GM12878 (cell line): ENCODE data around the gene SMOC2. TPM values are rescaled to one million over a fixed set of nuclear protein-coding genes. Genes with fewer than 3 reads are reported as not detected.

ENCODE experiments used
- ATAC-seq: fragments of 200-7000 bp; cut with Tn5 transposase; 3 replicates; pipeline ENCODE4 v1.9.1; 2020; ENCODE audit warnings: mild to moderate bottlenecking, moderate library complexity
- BruUV-seq: library from RNA; stranded (reverse); fragments of 400-500 nt; replicated peaks from 2 replicates; lab custom pipeline; 2021; lab: Mats Ljungman, UMichigan
- CTCF ChIA-PET: fragments of 300-600 bp; sonication (Branson Sonifier 250); formaldehyde crosslinking; extraction: SDS; loops from one replicate; lab custom pipeline; 2021; ENCODE audit warnings: inconsistent platforms; lab: Yijun Ruan, JAX
- POLR2A ChIA-PET: fragments of 350-600 bp; formaldehyde crosslinking; extraction: SDS; loops from one replicate; lab custom pipeline; 2021; ENCODE audit warnings: inconsistent platforms; lab: Charles Lee
- RAD21 ChIA-PET: fragments of 300-600 bp; sonication (Branson Sonifier 250); formaldehyde crosslinking; loops from one replicate; lab custom pipeline; 2023; ENCODE audit warnings: antibody characterized with exemption; ENCODE audit not compliant: unreplicated experiment; lab: Charles Lee
- SMC1A ChIA-PET: fragments of 300-600 bp; sonication (Branson Sonifier 250); formaldehyde crosslinking; loops from one replicate; lab custom pipeline; 2023; ENCODE audit not compliant: unreplicated experiment, uncharacterized antibody; lab: Charles Lee
- DNase-seq: peaks from one replicate; pipeline ENCODE4 v3.0.0-alpha.2; 2011; ENCODE audit warnings: low read depth, low spot score
- FAIRE-seq: peaks from 3 replicates; lab custom pipeline; 2011; peaks lifted over from hg19 to GRCh38; lab: Jason Lieb, UNC
- H2AFZ ChIP-seq: 2 replicates; pipeline ENCODE4 v1.6.0; 2011; ENCODE audit warnings: low read depth, low read length, control low read depth; ENCODE audit not compliant: control insufficient read depth
- H3K27ac ChIP-seq: 2 replicates; pipeline ENCODE4 v1.5.1; 2011; ENCODE audit warnings: control low read depth; ENCODE audit not compliant: control insufficient read depth, insufficient read depth
- H3K27me3 ChIP-seq, 2 experiments: replicated peaks in 1 of 2; 2 replicates each; pipeline versions ENCODE4 v1.6.0 to v1.6.1; 2011; ENCODE audit warnings: low read length in 1 of 2; ENCODE audit not compliant: control insufficient read depth in 2 of 2, insufficient read depth in 2 of 2
- H3K36me3 ChIP-seq, 2 experiments: 2 replicates each; pipeline ENCODE4 v1.5.1; 2011; ENCODE audit warnings: low read length in 1 of 2; ENCODE audit not compliant: control insufficient read depth in 2 of 2, insufficient read depth in 2 of 2
- H3K4me1 ChIP-seq: 2 replicates; pipeline ENCODE4 v1.6.1; 2011; ENCODE audit warnings: mild to moderate bottlenecking, low read length, moderate library complexity, mixed read lengths; ENCODE audit not compliant: control insufficient read depth, insufficient read depth
- H3K4me2 ChIP-seq: 2 replicates; pipeline ENCODE4 v1.6.0; 2011; ENCODE audit warnings: control low read depth; ENCODE audit not compliant: control insufficient read depth, insufficient read depth
- H3K4me3 ChIP-seq: fragments of 200-600 bp; sonication (generic); 2 replicates; pipeline ENCODE4 v1.5.1; 2016
- H3K79me2 ChIP-seq: 2 replicates; pipeline ENCODE4 v1.6.0; 2011; ENCODE audit warnings: low read length; ENCODE audit not compliant: control insufficient read depth, insufficient read depth
- H3K9ac ChIP-seq: 2 replicates; pipeline ENCODE4 v1.8.0; 2011; ENCODE audit warnings: low read length, control low read depth, mixed read lengths; ENCODE audit not compliant: control insufficient read depth, insufficient read depth
- H3K9me3 ChIP-seq: replicated peaks from 3 replicates; pipeline ENCODE4 v1.5.1; 2011; ENCODE audit warnings: mild to moderate bottlenecking, low read length; ENCODE audit not compliant: control insufficient read depth, insufficient read depth
- H4K20me1 ChIP-seq: 2 replicates; pipeline ENCODE4 v1.6.0; 2011; ENCODE audit not compliant: control insufficient read depth, insufficient read depth
- ATF3 ChIP-seq: IDR thresholded peaks from 2 replicates; pipeline ENCODE4 v1.6.1; 2011; ENCODE audit warnings: low read depth, mild to moderate bottlenecking, low read length, moderate library complexity, borderline replicate concordance; ENCODE audit errors: extremely low read depth
- BRCA1 ChIP-seq: IDR thresholded peaks from 2 replicates; pipeline ENCODE4 v1.6.1; 2011; ENCODE audit warnings: low read depth, low read length, improper control_type of control experiment
- GABPA ChIP-seq: IDR thresholded peaks from 2 replicates; pipeline ENCODE4 v1.6.1; 2014; ENCODE audit warnings: antibody characterized with exemption, low read depth, mild to moderate bottlenecking, inconsistent platforms
- IKZF2 ChIP-seq, 2 experiments: fragments of 450-650 bp; IDR thresholded peaks; 2 replicates each; pipeline ENCODE4 v1.6.1; 2017; ENCODE audit warnings: mild to moderate bottlenecking in 2 of 2, moderate library complexity in 2 of 2
- JUNB ChIP-seq: IDR thresholded peaks from 2 replicates; pipeline ENCODE4 v1.6.1; 2016; ENCODE audit warnings: antibody characterized with exemption, mild to moderate bottlenecking
- MEF2B ChIP-seq: fragments of 450-650 bp; IDR thresholded peaks from 2 replicates; pipeline ENCODE4 v1.6.1; 2018; ENCODE audit warnings: mild to moderate bottlenecking, moderate library complexity; ENCODE audit not compliant: partially characterized antibody, poor library complexity, severe bottlenecking
- MLLT1 ChIP-seq: fragments of 450-650 bp; IDR thresholded peaks from 2 replicates; pipeline ENCODE4 v1.6.1; 2016; ENCODE audit warnings: mild to moderate bottlenecking
- NFYB ChIP-seq: IDR thresholded peaks from 2 replicates; pipeline ENCODE4 v1.6.1; 2011; ENCODE audit warnings: low read depth, mild to moderate bottlenecking, low read length, improper control_type of control experiment, moderate library complexity; ENCODE audit not compliant: insufficient read depth
- PKNOX1 ChIP-seq: fragments of 450-650 bp; IDR thresholded peaks from 2 replicates; pipeline ENCODE4 v1.6.1; 2016; ENCODE audit warnings: mild to moderate bottlenecking
- POLR2AphosphoS5 ChIP-seq: IDR thresholded peaks from 2 replicates; pipeline ENCODE4 v1.6.1; 2011; ENCODE audit warnings: mild to moderate bottlenecking, low read length, inconsistent platforms
- RFX5 ChIP-seq: IDR thresholded peaks from 2 replicates; pipeline ENCODE4 v1.6.1; 2011; ENCODE audit warnings: low read depth, low read length, improper control_type of control experiment
- WGBS: methylation state at CpG from one replicate; pipeline ENCODE4 v1.1.6; 2016; ENCODE audit warnings: low lambda C conversion rate; ENCODE audit not compliant: insufficient replicate concordance, insufficient coverage; ENCODE audit errors: missing lambda C conversion rate; 5-methylcytosine and 5-hydroxymethylcytosine counted together
- in situ Hi-C: fragments of 300-500 bp; cut with MboI; formaldehyde crosslinking; loops from 9 replicates; pipeline ENCODE4 v1.14.3; 2018; ENCODE audit warnings: mixed read lengths
- intact Hi-C: fragments of 100-400 bp; cut with micrococcal nuclease; formaldehyde crosslinking; loops from one replicate; pipeline ENCODE4 v1.14.2; 2022; ENCODE audit not compliant: unreplicated experiment
- polyA plus RNA-seq, 11 experiments: library from polyadenylated mRNA; depleted of rRNA in 4 of 11; unstranded in 6 of 11; stranded (reverse) in 5 of 11; fragments of >200 nt; fragmentation: Nextera tagmentation in 4 of 11; fragmentation: Illumina TruSeq in 1 of 11; extraction: Ambion mirVana in 4 of 11; extraction: Trizol in 1 of 11; gene quantifications; 1 replicate in 1 of 11; 2 replicates in 10 of 11; pipeline versions ENCODE4 v1.2.1 to v1.2.3, GENCODE V29; 2011 to 2016; ENCODE audit warnings: inconsistent platforms in 2 of 11, missing spikeins in 2 of 11, low read depth in 1 of 11
- total RNA-seq, 4 experiments: library from RNA; depleted of rRNA in 3 of 4; stranded (reverse); fragments of >200 nt in 3 of 4; fragmentation: Illumina TruSeq in 1 of 4; extraction: Trizol in 1 of 4; gene quantifications; 2 replicates each; pipeline versions ENCODE4 v1.2.1 to v1.2.3, GENCODE V29; 2013 to 2021

Gene SMOC2
- total and polyA plus RNA-seq, 10 of the 15 experiments (the other 5 are each of a cell fraction or from before 2014, with no cell fraction given), result 0.10 to 0.12 TPM; not detected in 8

- no TSS peak for BruUV-seq
- Histone ChIP-seq H4K20me1 (no peaks in the 10 kb centered on the region), H3K36me3 (no peaks in the 10 kb centered on the region), H3K9ac (no peak overlapping the region), H3K4me3 (no peak overlapping the region), H3K27ac (no peak overlapping the region), H3K9me3 (no peaks in the 10 kb centered on the region), H3K79me2 (no peaks in the 10 kb centered on the region), H3K4me2 (no peak overlapping the region), H2AFZ (no peak overlapping the region), H3K27me3 (no peaks in the 10 kb centered on the region), H3K4me1 (no peaks in the 10 kb centered on the region)
- 19% methylated on average over 5 of the region's 5 CpGs for WGBS
- TF ChIP-seq IKZF2 (IDR thresholded peaks at IDR 0.05) (no peak), PKNOX1 (no peak), MLLT1 (no peak), JUNB (no peak), MEF2B (no peak), GABPA (no peak), POLR2AphosphoS5 (no peak), RFX5 (no peak), ATF3 (no peak), BRCA1 (no peak), NFYB (no peak)
- ATAC-seq, result no peak
- RAD21 ChIA-PET, result no interaction called here
- SMC1A ChIA-PET, result no interaction called here
- no peak for FAIRE-seq
- DNase-seq, result no peak
- POLR2A ChIA-PET, result no interaction called here
- in situ Hi-C loops, result no loop called here
- CTCF ChIA-PET, result no interaction called here
- intact Hi-C loops, result no loop called here
These were observed 65.5 kb downstream of the SMOC2 start for GRCh38 chr6:168506460-168506859.
